ENCODE data around the gene HEMGN.
"Not testable (repeated sequence)": the region's sequence is repeated elsewhere in the genome, so short reads cannot be mapped to it uniquely, and the experiment has no call there.

Gene HEMGN

DNA sequence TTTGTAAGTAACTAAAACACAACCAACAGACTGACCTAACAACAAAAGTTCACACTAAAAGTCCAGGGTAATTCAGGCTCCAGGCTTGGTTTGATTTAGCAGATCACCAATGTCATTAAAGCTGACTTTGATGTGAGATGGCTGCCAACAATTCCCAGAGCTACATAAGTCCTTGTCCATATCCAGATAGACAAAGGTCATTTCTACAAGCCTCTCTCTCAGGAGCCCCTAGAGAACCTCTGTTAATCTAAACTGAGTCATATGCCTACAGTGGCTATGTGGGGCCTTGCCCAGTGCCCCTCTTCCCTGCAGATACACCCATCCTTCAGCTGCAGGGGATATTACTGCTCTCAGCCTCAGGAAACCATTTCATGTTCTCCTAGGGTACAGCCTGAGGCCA is 26.9 kb upstream of the HEMGN start:
- DNase-seq (ENCODE audit: low read depth in 2 of 2): no peak

DNA sequence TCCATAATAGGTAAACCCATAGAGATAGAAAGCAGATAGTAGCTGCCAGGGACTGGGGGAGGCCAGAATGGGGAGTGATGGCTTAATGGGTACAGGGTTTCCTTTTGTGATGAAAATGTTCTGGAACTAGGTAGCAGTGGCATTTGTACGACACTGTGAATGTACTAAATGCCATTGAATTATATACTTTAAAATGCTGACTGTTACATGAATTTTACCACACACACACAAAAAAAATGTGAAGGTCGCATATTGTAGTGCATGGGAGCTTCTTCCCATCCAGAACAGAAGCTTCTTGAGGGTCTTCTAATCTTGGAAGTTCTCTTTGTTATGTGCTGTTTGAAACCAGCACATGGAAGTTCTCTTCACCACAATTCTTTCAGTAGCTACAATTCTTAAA is 25.3 kb upstream of the HEMGN start:
- no peak for DNase-seq (ENCODE audit: low read depth in 2 of 2)

- DNase-seq (ENCODE audit: low read depth in 2 of 2): no peak
Observed at GRCh38 chr9:97962575-97962974, 24.6 kb upstream of the HEMGN start.

- DNase-seq (ENCODE audit: low read depth in 2 of 2): no peak
Observed at GRCh38 chr9:97962136-97962535, 24.2 kb upstream of the HEMGN start.

- DNase-seq (ENCODE audit: low read depth in 2 of 2): no peak
Observed at GRCh38 chr9:97961361-97961760, 23.4 kb upstream of the HEMGN start.

DNA sequence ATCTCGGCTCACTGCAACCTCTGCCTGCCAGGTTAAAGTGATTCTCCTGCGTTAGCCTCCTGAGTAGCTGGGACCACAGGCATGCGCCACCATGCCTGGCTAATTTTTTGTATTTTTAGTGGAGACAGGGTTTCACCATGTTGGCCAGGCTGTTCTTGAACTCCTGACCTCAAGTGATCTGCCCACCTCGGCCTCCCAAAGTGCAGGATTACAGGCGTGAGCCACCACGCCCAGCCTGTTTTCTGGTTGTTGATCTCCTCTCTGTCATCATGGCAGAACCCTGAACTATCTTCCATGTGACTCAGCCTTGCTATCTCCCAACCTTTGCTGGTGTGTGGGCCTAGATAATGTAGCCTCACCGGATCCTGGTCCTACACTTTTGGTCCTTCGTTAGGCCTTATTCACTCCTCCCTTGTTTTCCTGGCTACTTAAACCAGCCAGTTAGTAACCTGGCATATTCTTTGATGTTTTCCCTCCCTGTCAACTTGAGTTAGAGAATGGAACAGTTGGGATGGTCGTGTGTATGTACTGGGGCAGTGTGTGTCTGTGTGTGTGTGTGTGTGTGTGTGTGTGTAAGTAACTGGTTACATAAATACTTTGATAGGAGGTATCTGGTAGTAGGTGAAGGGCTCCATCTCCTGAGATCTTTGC is 22.8 kb upstream of the HEMGN start:
- not testable (repeated sequence) for DNase-seq (ENCODE audit: low read depth in 2 of 2)

GRCh38 chr9:97959585-97959984 is 21.6 kb upstream of the HEMGN start:
- no peak for DNase-seq (ENCODE audit: low read depth in 2 of 2)

GRCh38 chr9:97958812-97959511 is 21.0 kb upstream of the HEMGN start:
- no peak for DNase-seq (ENCODE audit: low read depth in 2 of 2)

- DNase-seq (ENCODE audit: low read depth in 2 of 2): no peak
Observed at GRCh38 chr9:97956331-97956730, 18.4 kb upstream of the HEMGN start.

DNA sequence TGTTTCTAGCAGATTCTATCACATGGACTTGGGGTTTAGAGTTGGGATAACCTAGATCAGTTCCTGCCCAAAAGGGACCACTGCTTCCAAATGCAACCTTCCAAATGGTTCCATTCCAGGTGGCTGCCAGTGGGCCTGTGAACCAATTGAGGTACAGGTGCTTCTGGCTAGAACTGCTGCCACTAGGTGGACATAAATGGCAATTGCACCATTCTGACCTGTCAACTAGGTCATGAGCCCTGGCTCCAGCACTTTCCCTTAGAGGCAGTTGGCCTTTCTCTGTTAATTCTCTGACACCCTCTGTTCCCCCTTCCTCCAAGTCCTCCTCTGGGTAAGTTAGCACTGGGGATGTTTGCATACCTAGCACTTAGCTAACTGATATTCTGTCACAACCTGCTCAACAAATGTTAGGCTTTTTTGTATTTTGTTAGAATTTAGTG is 16.6 kb upstream of the HEMGN start:
- no peak for DNase-seq (ENCODE audit: low read depth in 2 of 2)

DNA sequence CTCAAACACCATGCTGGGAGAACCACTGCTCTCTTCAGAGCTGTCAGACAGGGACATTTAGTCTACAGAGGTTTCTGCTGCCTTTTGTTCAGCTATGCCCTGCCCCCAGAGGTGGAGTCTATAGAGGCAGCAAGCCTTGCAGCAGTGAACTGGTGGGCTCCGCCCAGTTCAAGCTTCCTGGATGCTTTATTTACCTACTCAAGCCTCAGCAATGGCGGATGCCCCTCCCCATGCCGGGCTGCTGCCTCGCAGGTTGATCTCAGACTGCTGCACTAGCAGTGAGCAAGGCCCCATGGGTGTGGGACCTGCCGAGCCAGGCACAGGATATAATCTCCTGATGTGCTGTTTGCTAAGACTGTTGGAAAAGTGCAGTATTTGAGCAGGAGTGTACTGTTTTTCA is 12.9 kb upstream of the HEMGN start:
- DNase-seq (ENCODE audit: low read depth in 2 of 2): not testable (repeated sequence)

DNA sequence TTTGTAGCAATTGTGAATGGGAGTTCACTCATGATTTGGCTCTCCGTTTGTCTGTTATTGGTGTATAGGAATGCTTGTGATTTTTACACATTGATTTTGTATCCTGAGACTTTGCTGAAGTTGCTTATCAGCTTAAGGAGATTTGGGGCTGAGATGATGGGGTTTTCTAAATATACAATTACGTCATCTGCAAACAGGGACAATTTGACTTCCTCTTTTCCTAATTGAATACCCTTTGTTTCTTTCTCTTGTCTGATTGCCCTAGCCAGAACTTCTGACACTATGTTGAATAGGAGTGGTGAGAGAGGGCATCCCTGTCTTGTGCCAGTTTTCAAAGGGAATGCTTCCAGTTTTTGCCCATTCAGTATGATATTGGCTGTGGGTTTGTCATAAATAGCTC is 9.1 kb upstream of the HEMGN start:
- DNase-seq (ENCODE audit: low read depth in 2 of 2): not testable (repeated sequence)

GRCh38 chr9:97945470-97945869 is 7.5 kb upstream of the HEMGN start:
- DNase-seq (ENCODE audit: low read depth in 2 of 2): not testable (repeated sequence)

GRCh38 chr9:97944612-97945011 is 6.6 kb upstream of the HEMGN start:
- DNase-seq (ENCODE audit: low read depth in 2 of 2): no peak

- no peak for DNase-seq (ENCODE audit: low read depth in 2 of 2)
Observed at GRCh38 chr9:97943308-97943855, 5.4 kb upstream of the HEMGN start.

GRCh38 chr9:97941323-97941722 is 3.4 kb upstream of the HEMGN start:
- DNase-seq (ENCODE audit: low read depth in 2 of 2): no peak

GRCh38 chr9:97940741-97941140 is 2.8 kb upstream of the HEMGN start:
- DNase-seq (ENCODE audit: low read depth in 2 of 2): no peak

- no peak for DNase-seq (ENCODE audit: low read depth in 2 of 2)
Observed at GRCh38 chr9:97940233-97940632, 2.3 kb upstream of the HEMGN start.

- no peak for DNase-seq (ENCODE audit: low read depth in 2 of 2)
Observed at GRCh38 chr9:97936998-97937397, 974 bp downstream of the HEMGN start.

GRCh38 chr9:97935276-97935675 is 2.7 kb downstream of the HEMGN start:
- no peak for DNase-seq (ENCODE audit: low read depth in 2 of 2)

- DNase-seq (ENCODE audit: low read depth in 2 of 2): no peak
Observed at GRCh38 chr9:97934321-97935115, 3.5 kb downstream of the HEMGN start.

GRCh38 chr9:97933297-97933998 is 4.5 kb downstream of the HEMGN start:
- DNase-seq (ENCODE audit: low read depth in 2 of 2): no peak

Measured in fibroblast of skin of left quadriceps (primary cell).